ENCODE data around the gene MCC.
"Not testable (repeated sequence)": the region's sequence is repeated elsewhere in the genome, so short reads cannot be mapped to it uniquely, and the experiment has no call there.

GRCh38 chr5:113397986-113398385, 90.3 kb downstream of the MCC start:
- TF ChIP-seq CTCF, POLR2A (IDR thresholded peaks at IDR 0.05): not testable (repeated sequence)

Data from thyroid gland (tissue), 4 donors.